ENCODE measurements around the gene TYMP. TPM values are rescaled to one million over a fixed set of nuclear protein-coding genes. Genes with fewer than 3 reads are reported as not detected.
A peak's percentile ranks its signal among the peaks of the same experiment; 100 is the strongest.

TYMP gene
- total and polyA plus RNA-seq, 10 of the 15 experiments (the other 5 are each of a cell fraction or from before 2014, with no cell fraction given): 0.42 to 57.8 (median 24.6) TPM

- peak; percentile 65; the same call in 1 of the 2 replicates for TF ChIP-seq PRDM15 (CRISPR knock-in tag; IDR thresholded peaks at IDR 0.05)
- TF ChIP-seq BRCA1 (IDR thresholded peaks at IDR 0.05; ENCODE audit: low read depth, low read length): 0 out of 2 replicates have a peak, but pooled peaks have one; percentile 23
- TF ChIP-seq HCFC1 (IDR thresholded peaks at IDR 0.05; ENCODE audit: low read length): no peak
- no peak for TF ChIP-seq RFX5 (IDR thresholded peaks at IDR 0.05; ENCODE audit: low read depth, low read length)
- no peak for TF ChIP-seq CHD2 (IDR thresholded peaks at IDR 0.05; ENCODE audit: borderline replicate concordance, low read depth, low read length)
- no peak for TF ChIP-seq CEBPB (IDR thresholded peaks at IDR 0.05; ENCODE audit: borderline replicate concordance in 1 of 2, low read depth in 2 of 2, low read length in 2 of 2)
- peak; percentile 73 for TF ChIP-seq NR2C1 (IDR thresholded peaks at IDR 0.05)
These were observed 716 bp upstream of the TYMP start (continued) for GRCh38 chr22:50530580-50530876.

- POLR2A ChIA-PET: interaction anchor here (0.7 to 6.5 kb wide), 9 partner anchors 9 to 91 kb away, joined by 3 to 232 read pairs (median 5); partner anchors contain the start of genes KLHDC7B, LMF2, NCAPH2 and SYCE3
- Histone ChIP-seq H3K9ac (ENCODE audit: control insufficient read depth, insufficient read depth, low read length) (peak overlapping the region; percentile 100), H3K27me3 (replicated peaks in 1 of 2; ENCODE audit: control insufficient read depth in 2 of 2, insufficient read depth in 2 of 2, low read length in 1 of 2) (no peaks in the 10 kb centered on the region), H3K4me2 (ENCODE audit: control insufficient read depth, insufficient read depth) (peak overlapping the region; percentile 71), H3K4me1 (ENCODE audit: control insufficient read depth, insufficient read depth, low read length) (peaks cover 30% of the 10 kb centered on the region), H3K4me3 (peak overlapping the region; percentile 78), H4K20me1 (ENCODE audit: control insufficient read depth, insufficient read depth) (no peaks in the 10 kb centered on the region), H3K79me2 (ENCODE audit: control insufficient read depth, insufficient read depth, low read length) (peaks cover 70% of the 10 kb centered on the region), H3K9me3 (replicated peaks; ENCODE audit: control insufficient read depth, insufficient read depth, low read length) (no peaks in the 10 kb centered on the region), H2AFZ (ENCODE audit: control insufficient read depth, low read depth, low read length) (no peak overlapping the region), H3K36me3 (ENCODE audit: control insufficient read depth in 2 of 2, insufficient read depth in 2 of 2, low read length in 1 of 2) (no peaks in the 10 kb centered on the region; a peak in 3 of 4 replicates), H3K27ac (ENCODE audit: control insufficient read depth, insufficient read depth) (peak overlapping the region; percentile 100)
- BruUV-seq (replicated peaks): TSS peak; percentile 58
- WGBS (ENCODE audit: insufficient coverage, insufficient replicate concordance, low lambda C conversion rate, missing lambda C conversion rate): 5% methylated on average over 50 of the region's 50 CpGs
- intact Hi-C loops (cut with micrococcal nuclease; ENCODE audit: unreplicated experiment) (loop anchor here (5.0 kb wide), 2 partner anchors 33 to 53 kb away; partner anchors contain the start of genes CHKB and SYCE3), in situ Hi-C loops (cut with MboI) (loop anchor here (5.0 kb wide), 1 partner anchor 93 kb away; no protein-coding TSS in a partner anchor)
- ATAC-seq: no peak
- RAD21 ChIA-PET (ENCODE audit: unreplicated experiment): interaction anchor here (0.7 to 6.3 kb wide), 4 partner anchors 11 to 92 kb away, joined by 3 to 106 read pairs (median 10); partner anchors contain the start of genes LMF2 and NCAPH2
- SMC1A ChIA-PET (ENCODE audit: uncharacterized antibody, unreplicated experiment): interaction anchor here (1.1 to 5.8 kb wide), 3 partner anchors 11 to 91 kb away, joined by 5 to 58 read pairs (median 10); partner anchors contain the start of gene SYCE3
- DNase-seq (ENCODE audit: low read depth, low spot score): no peak
- FAIRE-seq: no peak
- CTCF ChIA-PET: interaction anchor here (1.1 to 2.4 kb wide), 3 partner anchors 11 to 91 kb away, joined by 3 to 12 read pairs (median 6); no protein-coding TSS in a partner anchor
- TF ChIP-seq ZNF592 (IDR thresholded peaks at IDR 0.05): no peak
- no peak for TF ChIP-seq MYB (IDR thresholded peaks at IDR 0.05; ENCODE audit: borderline replicate concordance, low read depth, low read length)
- no peak for TF ChIP-seq MAX (IDR thresholded peaks at IDR 0.05; ENCODE audit: low read depth, low read length)
- TF ChIP-seq CTCF (IDR thresholded peaks at IDR 0.05 in 2 of 3, conservative IDR thresholded peaks at IDR 0.05 in 1 of 3; ENCODE audit: control insufficient read depth in 2 of 3, extremely low read depth in 1 of 3, insufficient read depth in 1 of 3, low read depth in 3 of 3, low read length in 3 of 3): no peak
These were observed 356 bp downstream of the TYMP start for GRCh38 chr22:50529416-50529896.
